Measurements from ENCODE around the gene STAG1.

STAG1 gene

GRCh38 chr3:136300444-136300843, 451.7 kb downstream of the STAG1 start:
- DNase-seq = no peak

GRCh38 chr3:136297826-136298225, 454.4 kb downstream of the STAG1 start:
- no peak for DNase-seq

- no peak for DNase-seq
These were observed 455.2 kb downstream of the STAG1 start for GRCh38 chr3:136296960-136297359.

GRCh38 chr3:136294176-136294575, 458.0 kb downstream of the STAG1 start:
- no peak for DNase-seq

GRCh38 chr3:136293279-136293678, 458.9 kb downstream of the STAG1 start:
- no peak for DNase-seq

GRCh38 chr3:136292500-136292899, 459.7 kb downstream of the STAG1 start:
- no peak for DNase-seq

- no peak for DNase-seq
These were observed 460.9 kb downstream of the STAG1 start for GRCh38 chr3:136291302-136291701.

All from stimulated activated CD4-positive, alpha-beta T cell treated with anti-CD3 and anti-CD28 coated beads, Interleukin-2, amount 100 ng/mL, for 48 hours (primary cell).